ENCODE results near the gene NPHP4.
"Not testable (repeated sequence)": the region's sequence is repeated elsewhere in the genome, so short reads cannot be mapped to it uniquely, and the experiment has no call there.

NPHP4 gene

DNA sequence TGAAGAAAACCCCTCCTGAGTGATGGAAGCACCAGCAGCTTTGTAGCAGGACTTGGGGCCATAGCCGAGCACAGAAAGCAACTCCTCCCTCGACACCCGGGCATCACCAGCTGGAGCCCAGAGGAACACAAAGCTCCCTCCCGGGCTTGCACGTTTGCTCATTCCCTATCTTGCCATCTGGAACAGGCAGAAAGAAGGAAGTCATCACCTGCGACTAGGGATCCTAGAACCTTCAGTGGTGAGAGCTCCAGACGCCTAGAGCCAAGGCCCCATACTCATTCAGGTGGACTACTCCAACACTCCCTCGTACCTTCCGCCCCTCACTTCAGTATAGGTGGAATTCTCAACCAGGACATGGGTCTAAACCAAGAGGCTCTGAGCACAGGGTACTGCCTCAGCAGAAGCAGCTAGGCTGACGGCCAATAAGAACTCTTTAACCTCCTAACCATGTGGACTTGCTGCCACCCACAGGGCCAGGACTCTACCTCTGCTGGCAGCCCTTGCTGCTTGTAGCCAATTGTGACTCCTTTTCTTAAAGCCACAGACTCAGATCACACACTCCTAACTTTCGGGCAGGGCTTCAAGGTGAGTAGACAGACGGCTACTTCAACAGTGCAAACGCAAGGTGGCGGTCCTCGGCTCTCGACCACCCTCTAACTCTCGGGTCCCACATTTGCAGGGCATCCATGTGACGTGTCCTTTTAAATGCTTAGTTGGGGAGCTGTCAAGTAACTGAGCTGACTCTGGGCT is 65.4 kb downstream of the NPHP4 start:
- no peak overlapping the region for H3K4me3 Mint-ChIP-seq
- no peaks in the 10 kb centered on the region for H3K4me1 Mint-ChIP-seq
- TF ChIP-seq, protein P1, sequence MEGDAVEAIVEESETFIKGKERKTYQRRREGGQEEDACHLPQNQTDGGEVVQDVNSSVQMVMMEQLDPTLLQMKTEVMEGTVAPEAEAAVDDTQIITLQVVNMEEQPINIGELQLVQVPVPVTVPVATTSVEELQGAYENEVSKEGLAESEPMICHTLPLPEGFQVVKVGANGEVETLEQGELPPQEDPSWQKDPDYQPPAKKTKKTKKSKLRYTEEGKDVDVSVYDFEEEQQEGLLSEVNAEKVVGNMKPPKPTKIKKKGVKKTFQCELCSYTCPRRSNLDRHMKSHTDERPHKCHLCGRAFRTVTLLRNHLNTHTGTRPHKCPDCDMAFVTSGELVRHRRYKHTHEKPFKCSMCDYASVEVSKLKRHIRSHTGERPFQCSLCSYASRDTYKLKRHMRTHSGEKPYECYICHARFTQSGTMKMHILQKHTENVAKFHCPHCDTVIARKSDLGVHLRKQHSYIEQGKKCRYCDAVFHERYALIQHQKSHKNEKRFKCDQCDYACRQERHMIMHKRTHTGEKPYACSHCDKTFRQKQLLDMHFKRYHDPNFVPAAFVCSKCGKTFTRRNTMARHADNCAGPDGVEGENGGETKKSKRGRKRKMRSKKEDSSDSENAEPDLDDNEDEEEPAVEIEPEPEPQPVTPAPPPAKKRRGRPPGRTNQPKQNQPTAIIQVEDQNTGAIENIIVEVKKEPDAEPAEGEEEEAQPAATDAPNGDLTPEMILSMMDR (IDR thresholded peaks at IDR 0.05): no peak
- H3K36me3 Mint-ChIP-seq (ENCODE audit: low read depth): peaks cover 45% of the 10 kb centered on the region
- H3K27ac Mint-ChIP-seq: no peak overlapping the region
- H3K27me3 Mint-ChIP-seq (ENCODE audit: low read depth, poor library complexity): no peaks in the 10 kb centered on the region
- H3K9me3 Mint-ChIP-seq: no peaks in the 10 kb centered on the region
- DNase-seq: no peak

DNA sequence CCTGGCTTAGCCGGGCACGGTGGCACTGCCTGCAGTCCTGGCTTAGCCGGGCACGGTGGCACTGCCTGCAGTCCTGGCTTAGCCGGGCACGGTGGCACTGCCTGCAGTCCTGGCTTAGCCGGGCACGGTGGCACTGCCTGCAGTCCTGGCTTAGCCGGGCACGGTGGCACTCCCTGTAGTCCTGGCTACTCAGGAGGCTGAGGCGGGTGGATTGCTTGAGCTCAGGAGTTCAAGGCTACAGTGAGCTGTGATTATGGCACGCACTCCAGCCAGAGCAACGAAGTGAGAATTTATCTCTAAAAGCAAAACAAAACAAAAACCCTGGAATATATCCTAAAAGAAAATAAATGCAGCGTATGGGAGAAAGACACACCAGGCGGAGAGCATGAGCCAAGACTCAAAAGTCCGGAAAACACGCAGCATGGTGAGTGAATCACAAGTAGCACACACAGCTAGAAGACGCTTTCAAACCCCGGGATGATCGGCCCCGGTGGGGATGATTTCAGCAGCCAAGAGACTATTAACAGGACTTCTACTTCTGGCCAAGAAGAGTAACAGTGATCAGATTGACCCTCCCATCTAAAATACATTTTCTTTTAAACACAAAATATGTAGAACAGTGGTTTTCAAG is 69.4 kb downstream of the NPHP4 start:
- H3K27ac Mint-ChIP-seq: peak overlapping the region; percentile 2

GRCh38 chr1:5921671-5922070 is 70.6 kb downstream of the NPHP4 start:
- DNase-seq: no peak
- TF ChIP-seq, protein P1 (IDR thresholded peaks at IDR 0.05): no peak
- H3K4me1 Mint-ChIP-seq: no peaks in the 10 kb centered on the region
- H3K27ac Mint-ChIP-seq: peak overlapping the region; percentile 60
- no peaks in the 10 kb centered on the region for H3K27me3 Mint-ChIP-seq (ENCODE audit: low read depth, poor library complexity)
- H3K4me3 Mint-ChIP-seq: no peak overlapping the region
- peaks cover 28% of the 10 kb centered on the region for H3K36me3 Mint-ChIP-seq (ENCODE audit: low read depth)
- H3K9me3 Mint-ChIP-seq: no peaks in the 10 kb centered on the region

More for the DNA sequence above, 69.4 kb downstream of the NPHP4 start:
- H3K4me3 Mint-ChIP-seq; H3K9me3 Mint-ChIP-seq; H3K4me1 Mint-ChIP-seq; H3K27me3 Mint-ChIP-seq (ENCODE audit: low read depth, poor library complexity); DNase-seq: not testable (repeated sequence)
- peaks cover 37% of the 10 kb centered on the region for H3K36me3 Mint-ChIP-seq (ENCODE audit: low read depth)

GRCh38 chr1:5921129-5921528 is 71.1 kb downstream of the NPHP4 start:
- Mint-ChIP-seq H3K4me3 (no peak overlapping the region), H3K27me3 (ENCODE audit: low read depth, poor library complexity) (no peaks in the 10 kb centered on the region)
- no peak for DNase-seq

GRCh38 chr1:5920201-5920600 is 72.0 kb downstream of the NPHP4 start:
- Mint-ChIP-seq H3K27ac (no peak overlapping the region), H3K4me1 (peaks cover 11% of the 10 kb centered on the region), H3K4me3 (no peak overlapping the region), H3K9me3 (no peaks in the 10 kb centered on the region), H3K36me3 (ENCODE audit: low read depth) (peaks cover 19% of the 10 kb centered on the region), H3K27me3 (ENCODE audit: low read depth, poor library complexity) (no peaks in the 10 kb centered on the region)
- TF ChIP-seq, protein P1 (IDR thresholded peaks at IDR 0.05): no peak
- no peak for DNase-seq

More at GRCh38 chr1:5921129-5921528, 71.1 kb downstream of the NPHP4 start:
- H3K27ac Mint-ChIP-seq: no peak overlapping the region
- H3K36me3 Mint-ChIP-seq (ENCODE audit: low read depth): peaks cover 23% of the 10 kb centered on the region
- H3K4me1 Mint-ChIP-seq: peaks cover 2% of the 10 kb centered on the region
- TF ChIP-seq, protein P1 (IDR thresholded peaks at IDR 0.05): no peak
- no peaks in the 10 kb centered on the region for H3K9me3 Mint-ChIP-seq

GRCh38 chr1:5918275-5918649 is 74.0 kb downstream of the NPHP4 start:
- Mint-ChIP-seq H3K27me3 (ENCODE audit: low read depth, poor library complexity) (no peaks in the 10 kb centered on the region), H3K27ac (peak overlapping the region; percentile 29)
- TF ChIP-seq, protein P1 (IDR thresholded peaks at IDR 0.05): no peak

More at GRCh38 chr1:5918275-5918649, 74.0 kb downstream of the NPHP4 start:
- Mint-ChIP-seq H3K9me3 (no peaks in the 10 kb centered on the region), H3K4me3 (no peak overlapping the region), H3K4me1 (peaks cover 27% of the 10 kb centered on the region), H3K36me3 (ENCODE audit: low read depth) (peaks cover 11% of the 10 kb centered on the region)
- DNase-seq: no peak
